Activated CD8-positive, alpha-beta memory T cell treated with anti-CD3 and anti-CD28 coated beads, Interleukin-2, amount 50 U/mL, for 24 hours (primary cell): ENCODE results near the gene SHISA6.
"Not testable (repeated sequence)": the region's sequence is repeated elsewhere in the genome, so short reads cannot be mapped to it uniquely, and the experiment has no call there.

Source experiments
- DNase-seq: peaks from one replicate; pipeline ENCODE4 v3.0.0-alpha.2; 2020; ENCODE audit errors: extremely low read depth

The SHISA6 gene

GRCh38 chr17:11267999-11268575, 27.1 kb downstream of the SHISA6 start:
- DNase-seq, result no peak

- no peak for DNase-seq
These were observed 28.2 kb downstream of the SHISA6 start for GRCh38 chr17:11269210-11269609.

GRCh38 chr17:11272191-11272590, 31.2 kb downstream of the SHISA6 start:
- no peak for DNase-seq

DNA sequence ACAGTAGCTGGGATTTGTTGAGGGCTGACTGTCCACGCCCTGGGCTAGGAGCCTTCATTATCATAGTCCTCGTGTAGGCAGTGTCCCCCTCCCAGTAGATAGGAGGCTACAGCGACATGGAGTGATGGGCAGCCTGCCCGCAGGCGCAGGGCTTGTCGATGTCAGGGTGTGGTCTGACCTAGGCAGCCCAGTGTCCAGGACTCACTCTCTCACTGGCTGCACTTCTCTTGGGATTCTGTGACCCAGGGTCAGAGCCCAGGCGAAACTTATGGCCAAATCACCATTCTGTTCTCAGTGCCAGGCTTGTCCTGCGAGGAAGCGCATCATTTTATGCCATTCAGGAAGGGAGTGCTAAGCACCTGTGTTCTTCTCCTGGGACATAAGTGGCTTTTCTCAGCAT, 32.6 kb downstream of the SHISA6 start:
- no peak for DNase-seq

GRCh38 chr17:11274106-11274505, 33.1 kb downstream of the SHISA6 start:
- no peak for DNase-seq

DNA sequence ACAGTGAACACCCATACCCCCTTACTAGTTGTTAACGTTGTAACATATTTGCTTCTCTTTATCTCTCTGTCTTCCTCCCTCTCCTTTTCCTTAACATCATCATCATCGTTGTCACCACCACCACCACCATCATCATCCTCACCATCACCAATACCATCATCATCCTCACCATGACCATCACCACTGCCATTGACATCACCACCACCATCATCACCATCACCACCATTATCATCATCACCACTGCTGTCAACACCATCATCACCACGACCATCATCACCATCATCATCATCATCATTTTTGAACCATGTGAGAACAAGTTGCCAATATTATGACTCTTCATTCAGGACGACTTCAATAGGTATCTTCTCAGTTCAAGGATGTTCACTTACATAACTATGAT, 35.5 kb downstream of the SHISA6 start:
- no peak for DNase-seq

- DNase-seq, result no peak
These were observed 37.4 kb downstream of the SHISA6 start for GRCh38 chr17:11278186-11278991.

GRCh38 chr17:11278992-11279270, 37.9 kb downstream of the SHISA6 start:
- DNase-seq, result no peak

GRCh38 chr17:11279776-11280344, 38.8 kb downstream of the SHISA6 start:
- no peak for DNase-seq

DNA sequence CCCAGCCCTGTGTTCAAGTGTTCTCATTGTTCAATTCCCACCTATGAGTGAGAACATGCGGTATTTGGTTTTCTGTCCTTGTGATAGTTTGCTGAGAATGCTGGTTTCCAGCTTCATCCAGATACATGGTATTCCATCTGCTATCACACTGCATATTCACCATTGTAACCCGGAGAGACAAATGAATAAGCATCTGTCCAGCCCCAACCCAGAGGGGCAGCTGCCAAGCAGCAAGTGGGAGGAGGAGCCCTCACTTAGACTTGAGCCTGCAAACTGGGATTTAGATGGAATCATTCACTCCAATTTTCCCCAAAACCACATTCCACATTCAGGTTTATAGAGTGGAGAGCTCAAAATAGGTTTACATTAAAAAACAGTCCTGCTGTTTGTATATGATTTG, 41.6 kb downstream of the SHISA6 start:
- DNase-seq, result no peak

GRCh38 chr17:11284811-11285210, 43.8 kb downstream of the SHISA6 start:
- DNase-seq, result no peak

GRCh38 chr17:11285946-11286345, 44.9 kb downstream of the SHISA6 start:
- DNase-seq, result no peak

- no peak for DNase-seq
These were observed 46.8 kb downstream of the SHISA6 start for GRCh38 chr17:11287791-11288190.

DNA sequence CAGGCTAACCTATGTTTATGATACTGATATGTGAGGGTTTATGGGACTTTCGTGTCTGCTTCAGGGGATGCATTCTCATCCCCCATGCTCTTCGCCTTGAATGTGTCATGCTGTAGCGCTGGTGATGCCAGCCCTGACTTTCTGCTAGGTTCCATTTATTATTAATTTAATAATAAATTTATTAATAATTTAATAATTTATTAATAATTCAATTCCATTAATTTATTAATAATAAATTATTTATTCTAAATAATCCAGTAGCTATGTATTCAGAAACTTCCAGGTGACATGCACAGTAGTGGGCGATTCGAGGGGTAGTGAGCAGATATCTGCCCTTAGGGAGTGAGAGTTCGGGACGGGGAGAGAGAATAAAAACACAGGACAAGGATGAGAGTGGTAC, 49.8 kb downstream of the SHISA6 start:
- DNase-seq, result no peak

- DNase-seq, result no peak
These were observed 51.5 kb downstream of the SHISA6 start for GRCh38 chr17:11292491-11292890.

DNA sequence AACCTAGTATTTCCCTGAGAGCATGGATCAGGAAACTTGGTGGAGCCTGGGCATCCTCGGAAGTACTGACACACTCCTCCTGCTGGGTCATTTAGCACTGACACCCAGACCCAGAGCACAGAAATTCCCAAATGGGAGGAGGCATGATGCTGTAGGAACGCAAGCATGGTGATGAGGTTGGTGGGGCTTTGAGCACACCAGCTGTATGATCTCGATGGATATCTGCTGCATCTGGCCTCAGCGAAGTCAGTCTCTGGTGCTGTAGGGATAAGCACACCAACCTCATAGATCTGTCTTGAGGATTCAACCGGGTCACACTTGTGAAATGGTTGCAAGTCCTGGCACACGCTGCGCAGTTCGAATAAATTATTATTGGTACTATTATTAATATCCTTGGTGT, 52.5 kb downstream of the SHISA6 start:
- DNase-seq, result no peak

DNA sequence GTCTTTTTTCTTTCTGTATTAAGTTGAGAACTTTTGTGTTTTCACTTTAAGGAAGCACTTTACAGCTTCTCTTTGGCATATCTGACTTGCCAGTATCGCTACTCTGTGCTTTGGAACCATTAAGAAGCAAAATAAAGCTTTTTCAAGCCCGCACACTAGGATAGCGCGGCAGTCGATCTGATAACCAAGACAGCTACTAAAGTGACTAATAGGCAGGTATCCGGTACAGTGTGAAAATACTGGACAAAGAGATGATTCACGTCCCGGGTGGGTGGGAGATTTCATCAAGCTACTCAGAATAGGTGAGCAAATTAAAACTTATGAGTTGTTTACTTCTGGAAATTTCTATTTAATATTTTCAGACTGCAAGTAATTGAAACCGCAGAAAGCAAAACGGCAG, 53.8 kb downstream of the SHISA6 start:
- DNase-seq, result no peak

GRCh38 chr17:11296994-11297393, 56.0 kb downstream of the SHISA6 start:
- DNase-seq, result no peak

DNA sequence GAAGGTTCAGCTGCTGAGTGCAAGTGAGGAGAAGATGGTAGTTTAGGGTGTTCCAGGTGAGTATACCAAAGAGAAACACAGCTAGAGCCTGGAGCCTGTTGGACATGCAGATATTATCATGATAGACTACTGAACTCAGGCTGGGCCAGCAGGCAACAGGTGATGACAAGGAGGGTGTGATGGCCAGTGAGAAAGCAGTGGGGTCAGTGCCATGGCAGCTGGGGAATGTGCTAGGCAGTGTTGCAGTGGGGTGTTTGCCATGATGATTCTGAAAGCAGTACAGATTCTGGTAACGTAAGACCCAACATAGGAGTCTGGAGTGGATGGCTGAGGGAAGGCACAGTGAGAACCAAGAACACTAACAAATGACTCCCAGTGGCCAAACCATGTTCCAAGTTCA, 57.4 kb downstream of the SHISA6 start:
- no peak for DNase-seq

- no peak for DNase-seq
These were observed 59.2 kb downstream of the SHISA6 start for GRCh38 chr17:11300201-11300600.

DNA sequence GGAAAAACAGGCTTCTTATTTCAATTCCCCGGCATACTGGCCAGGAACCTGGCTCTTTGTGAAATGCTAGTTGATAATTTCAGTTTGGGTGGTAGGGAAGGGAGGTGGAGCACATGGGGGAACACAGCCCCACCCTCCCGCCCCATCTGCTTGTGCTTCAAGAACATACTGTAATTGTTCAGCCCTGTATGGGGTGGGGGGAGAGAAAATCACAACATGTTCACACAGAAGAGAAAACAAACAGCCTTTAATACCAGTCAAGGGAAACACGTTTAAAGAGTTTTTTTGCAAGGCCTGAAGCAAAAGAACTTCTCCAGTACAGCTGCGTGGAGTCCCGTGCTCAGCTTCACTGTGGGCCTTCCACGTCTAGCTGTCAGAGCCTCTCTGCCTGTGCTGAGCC, 59.7 kb downstream of the SHISA6 start:
- no peak for DNase-seq

DNA sequence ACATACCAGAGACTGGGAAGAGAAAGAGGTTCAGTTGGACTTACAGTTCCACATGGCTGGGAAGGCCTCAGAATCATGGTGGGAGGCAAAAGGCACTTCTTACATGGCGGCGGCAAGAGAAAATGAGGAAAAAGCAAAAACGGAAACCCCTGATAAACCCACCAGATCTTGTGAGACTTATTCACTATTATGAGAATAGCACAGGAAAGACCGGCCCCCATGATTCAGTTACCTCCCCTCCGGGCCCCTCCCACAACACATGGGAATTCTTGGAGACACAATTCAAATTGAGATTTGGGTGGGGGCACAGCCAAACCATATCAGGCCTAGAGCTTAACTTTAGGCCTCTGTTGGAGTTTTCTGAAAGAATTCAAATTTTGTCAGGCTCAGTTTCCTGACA, 60.9 kb downstream of the SHISA6 start:
- not testable (repeated sequence) for DNase-seq

DNA sequence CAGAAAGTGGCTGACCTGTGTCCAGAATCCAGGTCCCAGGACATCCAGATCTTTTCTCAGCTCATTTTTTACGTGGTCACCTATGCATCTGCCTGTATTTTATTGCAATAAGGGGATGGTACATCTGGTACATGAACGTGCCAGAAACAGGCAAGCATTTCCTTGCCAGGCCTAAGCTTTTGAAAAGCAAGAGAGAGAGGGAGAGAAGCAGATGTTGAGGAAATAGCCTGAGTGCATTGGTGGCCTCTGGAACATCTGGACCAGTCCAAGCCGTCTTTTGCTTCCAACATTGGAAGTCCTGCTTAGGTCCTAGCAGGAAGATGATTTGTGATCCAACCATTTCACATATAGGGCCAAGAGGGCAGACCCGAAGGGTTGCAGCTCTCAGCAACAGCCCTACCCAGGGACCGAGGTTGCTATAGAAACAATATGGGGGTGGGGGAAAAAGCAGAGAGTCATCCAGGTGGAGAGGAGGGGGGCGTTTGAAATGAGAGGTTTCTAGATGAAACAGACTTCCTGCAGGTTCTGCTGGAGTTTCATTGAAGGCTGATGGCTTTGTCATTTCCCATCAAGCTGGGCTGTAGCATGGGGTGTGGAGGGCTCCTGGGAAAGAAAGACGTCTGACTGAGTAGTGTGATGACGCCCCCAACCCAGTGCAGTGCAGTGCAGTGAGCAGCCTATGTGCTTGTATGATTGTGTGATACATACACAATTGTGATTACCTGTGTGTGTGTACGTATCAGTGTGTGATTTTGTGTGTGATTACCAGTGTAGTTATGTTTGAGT, 61.6 kb downstream of the SHISA6 start:
- DNase-seq, result no peak
